HEK293 (cell line): ENCODE measurements around the gene FAM83E.

Experiments used
- KLF10 ChIP-seq: fragments of 450-650 bp; IDR thresholded peaks from 2 replicates; pipeline ENCODE4 v1.5.1; 2018; ENCODE audit warnings: missing biosample characterization, mild to moderate bottlenecking, missing genetic modification characterization
- OSR2 ChIP-seq: fragments of 450-650 bp; formaldehyde crosslinking; IDR thresholded peaks from 2 replicates; pipeline ENCODE4 v1.5.1; 2016; ENCODE audit warnings: missing biosample characterization, missing genetic modification characterization
- TCF7L2 ChIP-seq: IDR thresholded peaks from 2 replicates; pipeline ENCODE4 v1.6.1; 2011; ENCODE audit warnings: low read depth, mild to moderate bottlenecking, inconsistent platforms, low read length, moderate library complexity, borderline replicate concordance
- ZNF274 ChIP-seq, 2 experiments: fragments of 200-500 bp in 1 of 2; fragments of 450-650 bp in 1 of 2; sonication (Bioruptor generic) in 1 of 2; formaldehyde crosslinking in 1 of 2; IDR thresholded peaks; 2 replicates each; pipeline versions ENCODE4 v1.5.1 to v1.6.1; 2014 to 2016; ENCODE audit warnings: borderline replicate concordance in 1 of 2, inconsistent platforms in 1 of 2, low read length in 1 of 2, missing biosample characterization in 1 of 2, missing genetic modification characterization in 1 of 2
- ZNF501 ChIP-seq: fragments of 450-650 bp; formaldehyde crosslinking; IDR thresholded peaks from 2 replicates; pipeline ENCODE4 v1.5.1; 2016; ENCODE audit warnings: missing biosample characterization, missing genetic modification characterization
- ZNF529 ChIP-seq: fragments of 450-650 bp; formaldehyde crosslinking; IDR thresholded peaks from 2 replicates; pipeline ENCODE4 v1.5.1; 2017; ENCODE audit warnings: missing genetic modification characterization, missing biosample characterization; ENCODE audit not compliant: insufficient replicate concordance
- ZNF544 ChIP-seq: fragments of 450-650 bp; formaldehyde crosslinking; IDR thresholded peaks from 2 replicates; pipeline ENCODE4 v1.5.0; 2017; ENCODE audit warnings: missing biosample characterization, missing genetic modification characterization
- ZNF548 ChIP-seq: fragments of 450-650 bp; formaldehyde crosslinking; IDR thresholded peaks from 2 replicates; pipeline ENCODE4 v1.5.1; 2016; ENCODE audit warnings: missing biosample characterization, missing genetic modification characterization
- ZNF777 ChIP-seq: fragments of 450-650 bp; formaldehyde crosslinking; IDR thresholded peaks from 2 replicates; pipeline ENCODE4 v1.5.1; 2017; ENCODE audit warnings: missing biosample characterization, missing genetic modification characterization, borderline replicate concordance
- TF ChIP-seq, protein P1 (sequence below): fragments of 450-650 bp; formaldehyde crosslinking; IDR thresholded peaks from 2 replicates; pipeline ENCODE4 v1.5.1; 2016; ENCODE audit warnings: missing biosample characterization, missing genetic modification characterization
- TF ChIP-seq, protein P2 (sequence below): fragments of 450-650 bp; formaldehyde crosslinking; IDR thresholded peaks from 2 replicates; pipeline ENCODE4 v1.5.1; 2016; ENCODE audit warnings: missing biosample characterization, missing genetic modification characterization
- TF ChIP-seq, protein P3 (sequence below): fragments of 450-650 bp; formaldehyde crosslinking; IDR thresholded peaks from 2 replicates; pipeline ENCODE4 v1.5.1; 2016; ENCODE audit warnings: missing biosample characterization, missing genetic modification characterization, low read depth

DNA sequence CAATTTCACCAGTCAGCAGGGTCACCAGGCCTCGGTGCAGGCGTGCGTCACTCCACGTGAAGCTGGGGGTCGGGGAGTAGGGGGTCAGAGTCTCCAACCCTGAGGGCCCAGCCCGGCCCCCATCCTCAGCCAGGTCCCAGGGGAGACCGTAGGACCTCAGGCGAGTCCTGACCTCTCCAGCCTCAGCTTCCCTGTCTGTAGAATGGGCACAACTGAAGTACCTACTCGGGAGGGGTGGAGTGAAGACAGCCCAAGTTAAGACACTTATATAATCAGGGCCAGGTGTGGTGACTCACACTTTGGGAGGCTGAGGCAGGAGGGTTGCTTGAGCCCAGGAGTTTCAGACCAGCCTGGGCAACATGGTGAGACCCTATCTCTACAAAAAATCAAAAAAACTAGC lies 11.0 kb downstream of the FAM83E start:
- TF ChIP-seq, protein P1, sequence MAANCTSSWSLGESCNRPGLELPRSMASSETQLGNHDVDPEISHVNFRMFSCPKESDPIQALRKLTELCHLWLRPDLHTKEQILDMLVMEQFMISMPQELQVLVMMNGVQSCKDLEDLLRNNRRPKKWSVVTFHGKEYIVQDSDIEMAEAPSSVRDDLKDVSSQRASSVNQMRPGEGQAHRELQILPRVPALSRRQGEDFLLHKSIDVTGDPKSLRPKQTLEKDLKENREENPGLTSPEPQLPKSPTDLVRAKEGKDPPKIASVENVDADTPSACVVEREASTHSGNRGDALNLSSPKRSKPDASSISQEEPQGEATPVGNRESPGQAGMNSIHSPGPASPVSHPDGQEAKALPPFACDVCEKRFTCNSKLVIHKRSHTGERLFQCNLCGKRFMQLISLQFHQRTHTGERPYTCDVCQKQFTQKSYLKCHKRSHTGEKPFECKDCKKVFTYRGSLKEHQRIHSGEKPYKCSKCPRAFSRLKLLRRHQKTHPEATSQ (tag by site-specific recombination): no peak
- TF ChIP-seq ZNF544 (tag by site-specific recombination) (no peak), ZNF274 (IDR thresholded peaks at IDR 0.05; ENCODE audit: low read length) (no peak), ZNF274 (tag by site-specific recombination; IDR thresholded peaks at IDR 0.05; ENCODE audit: borderline replicate concordance) (no peak), ZNF777 (tag by site-specific recombination) (no peak), TCF7L2 (no peak), ZNF501 (tag by site-specific recombination) (no peak), ZNF548 (tag by site-specific recombination) (no peak), KLF10 (tag by site-specific recombination) (no peak), ZNF529 (tag by site-specific recombination) (no peak), OSR2 (no peak)
- TF ChIP-seq, protein P2, sequence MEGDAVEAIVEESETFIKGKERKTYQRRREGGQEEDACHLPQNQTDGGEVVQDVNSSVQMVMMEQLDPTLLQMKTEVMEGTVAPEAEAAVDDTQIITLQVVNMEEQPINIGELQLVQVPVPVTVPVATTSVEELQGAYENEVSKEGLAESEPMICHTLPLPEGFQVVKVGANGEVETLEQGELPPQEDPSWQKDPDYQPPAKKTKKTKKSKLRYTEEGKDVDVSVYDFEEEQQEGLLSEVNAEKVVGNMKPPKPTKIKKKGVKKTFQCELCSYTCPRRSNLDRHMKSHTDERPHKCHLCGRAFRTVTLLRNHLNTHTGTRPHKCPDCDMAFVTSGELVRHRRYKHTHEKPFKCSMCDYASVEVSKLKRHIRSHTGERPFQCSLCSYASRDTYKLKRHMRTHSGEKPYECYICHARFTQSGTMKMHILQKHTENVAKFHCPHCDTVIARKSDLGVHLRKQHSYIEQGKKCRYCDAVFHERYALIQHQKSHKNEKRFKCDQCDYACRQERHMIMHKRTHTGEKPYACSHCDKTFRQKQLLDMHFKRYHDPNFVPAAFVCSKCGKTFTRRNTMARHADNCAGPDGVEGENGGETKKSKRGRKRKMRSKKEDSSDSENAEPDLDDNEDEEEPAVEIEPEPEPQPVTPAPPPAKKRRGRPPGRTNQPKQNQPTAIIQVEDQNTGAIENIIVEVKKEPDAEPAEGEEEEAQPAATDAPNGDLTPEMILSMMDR (tag by site-specific recombination): no peak
- TF ChIP-seq, protein P3, sequence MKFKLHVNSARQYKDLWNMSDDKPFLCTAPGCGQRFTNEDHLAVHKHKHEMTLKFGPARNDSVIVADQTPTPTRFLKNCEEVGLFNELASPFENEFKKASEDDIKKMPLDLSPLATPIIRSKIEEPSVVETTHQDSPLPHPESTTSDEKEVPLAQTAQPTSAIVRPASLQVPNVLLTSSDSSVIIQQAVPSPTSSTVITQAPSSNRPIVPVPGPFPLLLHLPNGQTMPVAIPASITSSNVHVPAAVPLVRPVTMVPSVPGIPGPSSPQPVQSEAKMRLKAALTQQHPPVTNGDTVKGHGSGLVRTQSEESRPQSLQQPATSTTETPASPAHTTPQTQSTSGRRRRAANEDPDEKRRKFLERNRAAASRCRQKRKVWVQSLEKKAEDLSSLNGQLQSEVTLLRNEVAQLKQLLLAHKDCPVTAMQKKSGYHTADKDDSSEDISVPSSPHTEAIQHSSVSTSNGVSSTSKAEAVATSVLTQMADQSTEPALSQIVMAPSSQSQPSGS (tag by site-specific recombination): no peak
